Esophagus mucosa (tissue), 1 donor: Measurements from ENCODE around the gene MYH1. TPM values are rescaled to one million over a fixed set of nuclear protein-coding genes. Genes with fewer than 3 reads are reported as not detected.
"Not testable (repeated sequence)": the region's sequence is repeated elsewhere in the genome, so short reads cannot be mapped to it uniquely, and the experiment has no call there.

Source experiments
- ATAC-seq: fragments of 200-7000 bp; cut with Tn5 transposase; one replicate; pipeline ENCODE4 v1.9.1; 2020
- total RNA-seq: library from RNA; stranded (reverse); gene quantifications from one replicate; pipeline ENCODE4 v1.2.4, GENCODE V29; 2023
- donor health status: DM: yes; HTN: yes; CAD: no.

The MYH1 gene
- total RNA-seq = not detected

- ATAC-seq = no peak
Measured at GRCh38 chr17:10518271-10519037, at the start of gene MYH1. Gene MYH1, minus strand, starts transcription at chr17:10518542. Its CDS starts 1,900 bp downstream, at chr17:10516642.

- ATAC-seq = no peak
Measured at GRCh38 chr17:10563991-10564660, 45.8 kb upstream of the MYH1 start.

GRCh38 chr17:10558049-10558448 is 39.7 kb upstream of the MYH1 start:
- ATAC-seq = no peak

GRCh38 chr17:10557422-10557821 is 39.1 kb upstream of the MYH1 start:
- ATAC-seq = no peak

- no peak for ATAC-seq
Measured at GRCh38 chr17:10556301-10557005, 38.1 kb upstream of the MYH1 start.

- no peak for ATAC-seq
Measured at GRCh38 chr17:10550014-10550413, 31.7 kb upstream of the MYH1 start.

GRCh38 chr17:10549096-10549842 is 30.9 kb upstream of the MYH1 start, which contains the start of gene MYH2:
Gene MYH2, minus strand, starts transcription at chr17:10549658. Its CDS starts 1,738 bp downstream, at chr17:10547920.
- ATAC-seq = no peak

GRCh38 chr17:10547351-10547750 is 29.0 kb upstream of the MYH1 start:
- no peak for ATAC-seq

- not testable (repeated sequence) for ATAC-seq
Measured at GRCh38 chr17:10543486-10543885, 25.1 kb upstream of the MYH1 start.

- ATAC-seq = not testable (repeated sequence)
Measured at GRCh38 chr17:10541179-10541578, 22.8 kb upstream of the MYH1 start.

GRCh38 chr17:10532026-10532425 is 13.7 kb upstream of the MYH1 start:
- ATAC-seq = no peak

- no peak for ATAC-seq
Measured at GRCh38 chr17:10527419-10527818, 9.1 kb upstream of the MYH1 start.

GRCh38 chr17:10526517-10526916 is 8.2 kb upstream of the MYH1 start:
- ATAC-seq = no peak

- ATAC-seq = no peak
Measured at GRCh38 chr17:10523064-10523463, 4.7 kb upstream of the MYH1 start.

GRCh38 chr17:10521949-10522348 is 3.6 kb upstream of the MYH1 start:
- no peak for ATAC-seq

- ATAC-seq = no peak
Measured at GRCh38 chr17:10516638-10517037, 1.7 kb downstream of the MYH1 start.

GRCh38 chr17:10516065-10516464 is 2.3 kb downstream of the MYH1 start:
- no peak for ATAC-seq

- ATAC-seq = no peak
Measured at GRCh38 chr17:10513299-10514067, 4.9 kb downstream of the MYH1 start.

- no peak for ATAC-seq
Measured at GRCh38 chr17:10512856-10513255, 5.5 kb downstream of the MYH1 start.

GRCh38 chr17:10499950-10500349 is 18.4 kb downstream of the MYH1 start:
- ATAC-seq = no peak

- ATAC-seq = no peak
Measured at GRCh38 chr17:10492004-10492403, 26.3 kb downstream of the MYH1 start.

- no peak for ATAC-seq
Measured at GRCh38 chr17:10482252-10482651, 36.1 kb downstream of the MYH1 start.
